ENCODE data around the gene BIN1.
A peak's percentile ranks its signal among the peaks of the same experiment; 100 is the strongest.

BIN1 gene

DNA sequence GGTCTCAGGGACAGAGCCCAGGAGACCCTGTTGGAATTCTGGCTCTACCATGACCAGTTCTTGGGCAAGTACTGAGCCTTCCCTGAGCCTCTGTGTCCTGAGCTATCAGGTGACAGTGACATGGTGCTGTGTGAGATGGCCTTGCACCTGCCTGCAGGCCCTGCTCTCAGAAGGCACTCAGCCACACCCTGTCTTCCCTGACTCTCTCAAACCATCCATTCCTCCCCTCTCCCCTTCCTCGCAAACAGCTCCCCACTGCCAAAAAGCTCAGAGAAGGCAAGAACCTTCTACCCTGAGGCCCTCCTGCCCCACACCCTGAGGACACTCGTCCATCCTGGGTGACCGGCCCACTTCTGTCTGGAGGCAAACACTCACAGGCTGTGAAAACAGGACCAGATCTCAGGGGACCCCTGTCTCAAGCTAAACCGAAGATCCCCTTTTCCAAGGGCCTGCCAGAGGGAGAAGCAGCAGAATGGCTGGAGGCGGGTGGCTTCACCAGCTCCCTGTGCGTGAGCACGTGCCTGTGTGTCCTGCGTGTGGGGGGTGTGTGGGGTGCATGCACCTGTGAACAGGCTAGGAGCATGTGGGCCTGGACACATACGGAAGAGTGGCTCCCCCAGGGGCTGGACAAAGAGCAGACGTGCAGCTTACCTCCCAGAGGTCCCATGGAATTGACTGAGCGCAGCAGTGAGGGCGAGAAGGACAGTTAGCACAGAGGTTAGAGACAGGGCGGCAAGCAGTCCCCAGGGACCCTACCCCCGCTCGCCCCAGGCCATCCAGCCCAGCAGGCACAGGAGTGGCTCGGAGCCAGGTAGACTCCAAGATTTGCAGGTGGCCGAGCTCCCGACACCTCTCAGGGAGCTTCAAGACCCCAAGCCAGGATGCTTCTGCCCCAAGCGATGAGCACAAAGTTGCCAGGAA lies 53.9 kb downstream of the BIN1 start:
- TF ChIP-seq, protein P1, sequence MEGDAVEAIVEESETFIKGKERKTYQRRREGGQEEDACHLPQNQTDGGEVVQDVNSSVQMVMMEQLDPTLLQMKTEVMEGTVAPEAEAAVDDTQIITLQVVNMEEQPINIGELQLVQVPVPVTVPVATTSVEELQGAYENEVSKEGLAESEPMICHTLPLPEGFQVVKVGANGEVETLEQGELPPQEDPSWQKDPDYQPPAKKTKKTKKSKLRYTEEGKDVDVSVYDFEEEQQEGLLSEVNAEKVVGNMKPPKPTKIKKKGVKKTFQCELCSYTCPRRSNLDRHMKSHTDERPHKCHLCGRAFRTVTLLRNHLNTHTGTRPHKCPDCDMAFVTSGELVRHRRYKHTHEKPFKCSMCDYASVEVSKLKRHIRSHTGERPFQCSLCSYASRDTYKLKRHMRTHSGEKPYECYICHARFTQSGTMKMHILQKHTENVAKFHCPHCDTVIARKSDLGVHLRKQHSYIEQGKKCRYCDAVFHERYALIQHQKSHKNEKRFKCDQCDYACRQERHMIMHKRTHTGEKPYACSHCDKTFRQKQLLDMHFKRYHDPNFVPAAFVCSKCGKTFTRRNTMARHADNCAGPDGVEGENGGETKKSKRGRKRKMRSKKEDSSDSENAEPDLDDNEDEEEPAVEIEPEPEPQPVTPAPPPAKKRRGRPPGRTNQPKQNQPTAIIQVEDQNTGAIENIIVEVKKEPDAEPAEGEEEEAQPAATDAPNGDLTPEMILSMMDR (IDR thresholded peaks at IDR 0.05; ENCODE audit: extremely low read depth, missing control alignments), result no peak
- no peak for DNase-seq (ENCODE audit: low spot score)

DNA sequence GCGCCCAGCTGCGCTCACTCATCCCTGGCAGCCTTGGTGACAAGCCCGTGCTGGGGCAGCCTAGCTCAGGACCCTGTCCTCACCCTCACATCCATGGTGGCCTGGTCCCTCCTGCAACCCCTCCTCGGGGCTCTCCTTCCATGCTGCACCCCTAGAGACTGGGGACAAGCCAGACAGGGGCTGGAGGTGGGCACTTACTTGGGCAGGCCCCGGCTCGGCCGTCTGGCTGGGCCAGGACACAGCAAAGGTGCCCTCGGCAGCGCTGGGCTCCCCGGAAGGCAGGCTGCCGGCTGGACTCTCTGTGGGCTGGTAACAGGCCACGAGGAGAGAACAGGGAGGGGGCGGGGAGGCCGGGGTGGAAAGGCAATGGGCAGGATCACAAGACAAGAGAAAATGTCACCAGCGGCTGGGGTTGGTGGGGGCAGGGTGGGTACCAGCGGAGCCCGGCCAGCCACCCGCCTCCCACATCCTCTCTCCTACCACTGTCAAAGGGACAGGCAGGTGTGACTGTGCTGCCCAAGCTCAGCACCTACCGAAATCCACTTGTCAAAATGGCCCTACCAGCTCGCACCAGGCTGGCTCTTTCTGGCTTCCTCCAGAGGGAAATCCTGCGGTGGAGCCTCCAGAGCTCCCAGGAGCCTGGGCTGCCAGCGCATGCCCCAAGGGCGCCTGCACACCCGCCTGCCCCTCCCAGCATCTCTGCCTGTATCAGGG lies 54.7 kb downstream of the BIN1 start:
- DNase-seq (ENCODE audit: low spot score), result no peak

DNA sequence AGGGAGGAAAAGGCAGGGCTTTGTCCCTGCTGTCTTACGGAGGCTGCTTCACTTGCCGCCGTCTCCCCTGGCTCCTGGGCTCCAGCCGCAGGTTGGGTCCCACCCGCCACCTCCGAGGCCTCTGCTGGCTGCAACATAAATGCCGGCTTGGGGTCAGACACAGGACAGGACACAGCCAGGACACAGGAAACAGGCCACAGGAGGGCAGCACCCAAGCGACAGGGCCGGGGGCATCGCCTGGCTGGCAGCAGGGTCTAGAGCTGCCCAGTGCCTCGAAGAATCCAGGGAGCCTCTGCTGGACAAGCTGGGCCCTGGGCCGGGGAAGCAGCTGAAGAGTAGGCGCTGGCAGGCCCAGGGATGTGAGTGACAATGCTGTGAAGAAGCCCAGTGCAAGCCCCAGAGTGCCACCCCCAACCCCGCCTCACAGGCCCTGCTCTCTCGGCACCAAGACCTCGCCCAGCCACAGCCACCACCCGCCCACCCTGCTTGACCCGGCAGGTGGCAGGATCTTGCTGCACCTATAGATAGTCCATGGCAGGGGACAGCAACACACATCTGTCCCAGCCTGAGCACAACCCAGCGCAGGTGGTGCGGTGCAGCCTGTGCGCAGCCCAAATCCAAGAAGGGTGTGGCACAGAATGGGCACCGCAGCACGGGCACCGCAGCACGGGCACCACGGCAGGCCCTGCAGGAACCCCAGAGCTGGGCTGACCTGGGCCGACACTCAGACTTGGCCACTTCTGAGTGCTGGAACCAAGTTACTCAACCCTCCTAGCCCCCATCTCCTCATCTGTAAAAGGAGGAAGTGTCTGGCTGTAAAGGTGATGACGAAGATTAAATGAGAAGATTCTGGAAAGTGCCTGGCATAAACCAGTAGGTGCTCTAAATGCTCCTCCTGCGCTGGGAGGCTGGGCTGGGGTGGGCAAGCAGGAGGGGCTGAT lies 55.6 kb downstream of the BIN1 start:
- TF ChIP-seq, protein P1 (IDR thresholded peaks at IDR 0.05; ENCODE audit: extremely low read depth, missing control alignments), result no peak
- DNase-seq (ENCODE audit: low spot score), result no peak

More for the DNA sequence above, 54.7 kb downstream of the BIN1 start:
- TF ChIP-seq, protein P1 (IDR thresholded peaks at IDR 0.05; ENCODE audit: extremely low read depth, missing control alignments), result no peak

DNA sequence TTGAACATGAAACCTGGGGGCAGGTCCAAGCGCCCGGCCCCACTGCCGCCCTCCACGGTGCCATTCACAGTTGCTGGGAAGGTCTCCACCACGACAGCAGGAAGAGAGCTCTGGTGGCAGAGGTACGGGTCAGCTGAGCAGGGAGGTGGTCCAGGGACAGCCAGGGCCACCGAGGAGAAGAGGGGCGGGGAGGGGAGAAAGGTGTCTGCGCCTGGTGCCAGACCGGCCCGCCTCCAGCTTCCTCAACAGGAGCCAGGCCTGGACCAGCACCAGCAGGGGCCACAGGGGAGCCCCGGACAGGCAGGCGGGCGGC lies 56.2 kb downstream of the BIN1 start:
- DNase-seq (ENCODE audit: low spot score), result no peak
- TF ChIP-seq, protein P1 (IDR thresholded peaks at IDR 0.05; ENCODE audit: extremely low read depth, missing control alignments), result no peak

DNA sequence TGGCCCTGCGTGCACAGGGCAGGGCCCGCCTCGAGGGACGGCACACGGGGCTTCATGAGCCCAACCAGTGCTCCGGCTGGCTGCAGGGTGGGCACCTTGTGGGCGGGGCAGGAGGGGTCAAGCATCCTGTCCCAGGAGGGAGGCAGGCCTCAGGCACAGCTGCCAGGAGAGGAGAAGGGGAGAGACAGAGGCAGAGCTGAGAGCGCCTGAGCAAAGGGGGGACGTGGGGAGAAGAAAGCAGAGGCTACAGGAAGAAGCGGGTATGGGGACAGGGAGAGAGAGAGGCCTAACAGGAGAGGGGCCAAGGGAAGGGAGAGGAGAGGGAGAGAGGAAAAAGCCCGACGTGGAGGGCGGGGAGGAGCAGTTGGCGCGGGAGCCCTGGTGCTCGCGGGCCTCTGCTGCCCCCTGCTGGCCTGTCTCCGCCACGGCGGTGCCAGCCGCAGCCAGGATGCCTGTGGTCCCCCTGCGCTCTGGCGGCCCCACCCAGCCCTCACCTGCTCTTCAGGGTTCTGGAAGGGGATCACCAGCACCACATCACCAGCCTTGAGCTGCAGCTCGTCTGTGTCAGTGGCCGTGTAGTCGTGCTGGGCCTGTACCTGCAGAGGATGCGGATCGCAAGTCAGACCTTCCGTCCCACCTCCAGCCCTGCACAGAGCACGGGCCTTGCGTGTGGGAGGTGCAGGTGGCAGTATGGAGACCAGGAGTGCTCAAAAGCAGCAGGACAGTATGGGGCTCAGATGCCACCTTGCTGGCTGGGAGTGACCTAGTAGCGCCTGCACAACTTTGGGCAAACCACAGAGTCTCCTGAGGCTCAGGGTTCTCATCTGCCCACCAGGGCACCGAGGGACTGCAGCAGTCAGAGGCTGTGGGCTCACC lies 56.8 kb downstream of the BIN1 start:
- DNase-seq (ENCODE audit: low spot score), result peak; percentile 93
- TF ChIP-seq, protein P1 (IDR thresholded peaks at IDR 0.05; ENCODE audit: extremely low read depth, missing control alignments), result peak; percentile 96

DNA sequence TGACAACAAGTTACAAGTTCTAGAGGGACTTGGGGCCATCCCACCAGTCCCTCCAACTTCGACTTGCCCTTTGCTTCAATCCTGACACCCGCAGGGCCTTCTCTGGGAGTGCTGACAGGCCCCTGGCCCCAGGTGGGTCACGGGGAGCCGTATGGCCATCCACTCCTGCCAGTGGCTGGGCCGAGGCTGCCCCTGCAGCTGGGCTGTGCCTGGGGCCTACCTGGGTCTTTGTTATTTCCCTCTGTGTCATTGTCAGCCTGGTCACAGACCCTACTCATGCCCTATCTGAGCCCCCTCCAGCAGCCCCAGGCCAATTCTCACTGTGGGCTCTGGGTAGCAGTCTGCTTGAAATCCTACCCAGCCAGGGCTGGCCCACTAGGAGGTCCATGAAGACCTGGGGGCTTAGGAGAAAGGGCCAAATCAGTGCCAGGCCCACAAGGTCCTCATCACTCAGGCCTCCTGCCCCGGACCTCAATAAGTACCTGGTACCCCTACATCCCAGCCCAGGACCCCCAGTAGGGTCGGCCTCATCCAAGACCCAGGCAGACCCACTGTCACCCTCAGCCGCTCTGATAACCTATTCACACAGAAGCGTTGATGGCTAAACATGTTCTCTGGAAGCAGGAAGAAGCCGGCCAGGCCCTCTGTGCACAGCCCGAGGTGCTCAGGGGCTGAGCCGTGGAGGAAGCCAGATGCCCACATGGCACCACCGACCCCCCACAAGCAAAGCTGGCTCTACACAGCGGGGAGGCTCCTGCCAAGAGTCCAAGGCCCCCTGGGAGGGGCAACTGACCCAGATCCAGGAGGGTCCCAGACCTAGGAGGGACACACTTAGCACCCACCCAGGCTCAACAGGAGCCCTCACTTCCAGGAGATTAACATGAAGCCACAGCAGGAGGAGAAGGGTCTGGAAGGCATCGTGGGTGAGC lies 57.7 kb downstream of the BIN1 start:
- DNase-seq (ENCODE audit: low spot score), result no peak

More for the DNA sequence above, 57.7 kb downstream of the BIN1 start:
- TF ChIP-seq, protein P1 (IDR thresholded peaks at IDR 0.05; ENCODE audit: extremely low read depth, missing control alignments), result no peak

All from GM20000 (cell line).